Ishikawa (cell line): ENCODE data around the gene SLC25A12.

Source experiments
- CREB1 ChIP-seq: IDR thresholded peaks from 2 replicates; pipeline ENCODE4 v1.6.1; 2012; ENCODE audit warnings: low read depth
- EP300 ChIP-seq: IDR thresholded peaks from 2 replicates; pipeline ENCODE4 v1.6.1; 2012; ENCODE audit warnings: borderline replicate concordance
- MAX ChIP-seq: IDR thresholded peaks from 2 replicates; pipeline ENCODE4 v1.6.1; 2012
- REST ChIP-seq: IDR thresholded peaks from 2 replicates; pipeline ENCODE4 v1.6.1; 2012; ENCODE audit warnings: low read depth, mild to moderate bottlenecking
- TAF1 ChIP-seq: IDR thresholded peaks from 2 replicates; pipeline ENCODE4 v1.6.1; 2012; ENCODE audit warnings: low read depth, mild to moderate bottlenecking
- ZBTB7A ChIP-seq: IDR thresholded peaks from 2 replicates; pipeline ENCODE4 v1.6.1; 2012; ENCODE audit warnings: low read depth

- TF ChIP-seq ZBTB7A (no peak), MAX (no peak), CREB1 (no peak), EP300 (no peak), TAF1 (no peak), REST (no peak)
Measured at GRCh38 chr2:171819453-171819852, 74.6 kb downstream of the SLC25A12 start.
